Measurements from ENCODE around the gene ZNF462. TPM values are rescaled to one million over a fixed set of nuclear protein-coding genes. Genes with fewer than 3 reads are reported as not detected.
A peak's percentile ranks its signal among the peaks of the same experiment; 100 is the strongest.

The ZNF462 gene
- total and polyA plus RNA-seq, 2 of the 13 experiments (the other 11 are each of a cell fraction or from before 2014, with no cell fraction given), result not detected

DNA sequence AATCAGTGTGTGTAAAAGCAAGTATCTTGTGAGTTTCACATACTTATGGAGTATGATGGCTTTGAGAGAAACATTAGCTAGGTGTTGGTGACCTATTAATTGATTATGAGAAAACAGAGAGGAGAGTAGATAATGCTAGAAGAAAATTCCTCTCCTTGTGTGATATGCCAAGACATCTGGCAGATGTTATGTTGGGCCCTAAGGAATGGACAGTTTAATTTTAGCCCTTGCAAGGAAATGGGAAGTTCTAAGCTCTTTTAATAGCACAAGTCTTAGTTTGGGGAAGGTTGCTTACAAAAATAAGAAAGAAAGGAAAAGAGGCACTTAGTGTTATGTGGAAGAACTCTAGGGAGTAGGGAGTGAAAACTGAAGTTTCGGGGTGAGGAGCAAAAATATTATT, 5.1 kb downstream of the ZNF462 start (continued):
- TF ChIP-seq, protein P1, sequence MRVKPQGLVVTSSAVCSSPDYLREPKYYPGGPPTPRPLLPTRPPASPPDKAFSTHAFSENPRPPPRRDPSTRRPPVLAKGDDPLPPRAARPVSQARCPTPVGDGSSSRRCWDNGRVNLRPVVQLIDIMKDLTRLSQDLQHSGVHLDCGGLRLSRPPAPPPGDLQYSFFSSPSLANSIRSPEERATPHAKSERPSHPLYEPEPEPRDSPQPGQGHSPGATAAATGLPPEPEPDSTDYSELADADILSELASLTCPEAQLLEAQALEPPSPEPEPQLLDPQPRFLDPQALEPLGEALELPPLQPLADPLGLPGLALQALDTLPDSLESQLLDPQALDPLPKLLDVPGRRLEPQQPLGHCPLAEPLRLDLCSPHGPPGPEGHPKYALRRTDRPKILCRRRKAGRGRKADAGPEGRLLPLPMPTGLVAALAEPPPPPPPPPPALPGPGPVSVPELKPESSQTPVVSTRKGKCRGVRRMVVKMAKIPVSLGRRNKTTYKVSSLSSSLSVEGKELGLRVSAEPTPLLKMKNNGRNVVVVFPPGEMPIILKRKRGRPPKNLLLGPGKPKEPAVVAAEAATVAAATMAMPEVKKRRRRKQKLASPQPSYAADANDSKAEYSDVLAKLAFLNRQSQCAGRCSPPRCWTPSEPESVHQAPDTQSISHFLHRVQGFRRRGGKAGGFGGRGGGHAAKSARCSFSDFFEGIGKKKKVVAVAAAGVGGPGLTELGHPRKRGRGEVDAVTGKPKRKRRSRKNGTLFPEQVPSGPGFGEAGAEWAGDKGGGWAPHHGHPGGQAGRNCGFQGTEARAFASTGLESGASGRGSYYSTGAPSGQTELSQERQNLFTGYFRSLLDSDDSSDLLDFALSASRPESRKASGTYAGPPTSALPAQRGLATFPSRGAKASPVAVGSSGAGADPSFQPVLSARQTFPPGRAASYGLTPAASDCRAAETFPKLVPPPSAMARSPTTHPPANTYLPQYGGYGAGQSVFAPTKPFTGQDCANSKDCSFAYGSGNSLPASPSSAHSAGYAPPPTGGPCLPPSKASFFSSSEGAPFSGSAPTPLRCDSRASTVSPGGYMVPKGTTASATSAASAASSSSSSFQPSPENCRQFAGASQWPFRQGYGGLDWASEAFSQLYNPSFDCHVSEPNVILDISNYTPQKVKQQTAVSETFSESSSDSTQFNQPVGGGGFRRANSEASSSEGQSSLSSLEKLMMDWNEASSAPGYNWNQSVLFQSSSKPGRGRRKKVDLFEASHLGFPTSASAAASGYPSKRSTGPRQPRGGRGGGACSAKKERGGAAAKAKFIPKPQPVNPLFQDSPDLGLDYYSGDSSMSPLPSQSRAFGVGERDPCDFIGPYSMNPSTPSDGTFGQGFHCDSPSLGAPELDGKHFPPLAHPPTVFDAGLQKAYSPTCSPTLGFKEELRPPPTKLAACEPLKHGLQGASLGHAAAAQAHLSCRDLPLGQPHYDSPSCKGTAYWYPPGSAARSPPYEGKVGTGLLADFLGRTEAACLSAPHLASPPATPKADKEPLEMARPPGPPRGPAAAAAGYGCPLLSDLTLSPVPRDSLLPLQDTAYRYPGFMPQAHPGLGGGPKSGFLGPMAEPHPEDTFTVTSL (CRISPR knock-in tag; IDR thresholded peaks at IDR 0.05; ENCODE audit: borderline replicate concordance), result no peak
- no peak for TF ChIP-seq ZNF746 (CRISPR knock-in tag; IDR thresholded peaks at IDR 0.05)
- TF ChIP-seq NONO (IDR thresholded peaks at IDR 0.05), result no peak
- no peak for TF ChIP-seq NONO (CRISPR knock-in tag; conservative IDR thresholded peaks at IDR 0.05)
- TF ChIP-seq ZNF337 (CRISPR knock-in tag; IDR thresholded peaks at IDR 0.05; ENCODE audit: borderline replicate concordance, low read depth), result no peak
- TF ChIP-seq ELF4 (CRISPR knock-in tag; IDR thresholded peaks at IDR 0.05; ENCODE audit: borderline replicate concordance), result no peak
- TF ChIP-seq RXRA (CRISPR knock-in tag; IDR thresholded peaks at IDR 0.05), result no peak
- no peak for TF ChIP-seq ZNF547 (CRISPR knock-in tag; IDR thresholded peaks at IDR 0.05)

DNA sequence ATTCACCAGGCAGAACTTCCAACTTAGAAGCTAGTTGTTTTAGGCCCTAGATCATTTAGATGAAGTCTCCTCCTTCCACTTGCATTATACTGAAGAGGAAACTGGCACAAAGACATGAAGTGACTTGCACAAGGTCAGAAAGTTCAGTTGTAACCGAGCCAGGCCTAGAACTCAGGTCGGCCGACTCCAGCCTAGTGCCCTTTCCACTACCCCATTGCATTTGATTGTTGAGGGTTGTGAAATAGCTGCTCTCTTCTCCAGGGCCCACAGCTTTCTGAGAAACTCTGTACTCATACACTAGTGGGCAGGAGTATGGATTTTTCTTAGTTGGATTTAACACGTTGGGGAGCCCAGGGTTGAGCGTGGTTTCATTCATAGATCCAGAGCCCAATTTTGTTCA, 5.6 kb downstream of the ZNF462 start:
- no peak overlapping the region for H2AFZ ChIP-seq (ENCODE audit: low read length)
- FAIRE-seq (no peak), ATAC-seq (no peak), DNase-seq (ENCODE audit: low spot score) (no peak)
- H3K36me3 ChIP-seq (replicated peaks in 1 of 2; ENCODE audit: control insufficient read depth in 1 of 2, insufficient read depth in 2 of 2, low read length in 2 of 2), result no peaks in the 10 kb centered on the region
- no peaks in the 10 kb centered on the region for H3K4me1 ChIP-seq (ENCODE audit: insufficient read depth, low read length)
- 22% methylated on average over 5 of the region's 5 CpGs for WGBS (ENCODE audit: low lambda C conversion rate)
- no peaks in the 10 kb centered on the region for H3K9me3 ChIP-seq (ENCODE audit: low read length)
- CTCF ChIA-PET (ENCODE audit: low intra/inter-chr PET ratio, low total read pairs), result no interaction called here
- H4K20me1 ChIP-seq (ENCODE audit: insufficient read depth, low read length), result no peaks in the 10 kb centered on the region
- H3K9ac ChIP-seq (ENCODE audit: insufficient read depth, low read depth, low read length), result no peak overlapping the region
- H3K27ac ChIP-seq (ENCODE audit: extremely low read length, insufficient read depth, low read length), result no peak overlapping the region
- BruUV-seq (replicated peaks), result no TSS peak
- in situ Hi-C loops (cut with HindIII; ENCODE audit: extremely low pct_ligation_motif_present, low pct_unique_long_range_greater_than_20kb) (no loop called here), intact Hi-C loops (cut with micrococcal nuclease; ENCODE audit: unreplicated experiment) (no loop called here)
- no peaks in the 10 kb centered on the region for H3K79me2 ChIP-seq (ENCODE audit: insufficient read depth, low read length)
- no peak overlapping the region for H3K4me3 ChIP-seq (replicated peaks in 1 of 3; ENCODE audit: insufficient read depth in 1 of 3, low read depth in 2 of 3, low read length in 3 of 3)
- POLR2A ChIA-PET, result no interaction called here
- TF ChIP-seq CEBPB (IDR thresholded peaks at IDR 0.05; ENCODE audit: borderline replicate concordance, low read depth, low read length), result 0 out of 2 replicates have a peak, but pooled peaks have one; percentile 6
- TF ChIP-seq HBP1 (CRISPR knock-in tag; IDR thresholded peaks at IDR 0.05; ENCODE audit: low read depth), result no peak
- no peak for TF ChIP-seq CBX5 (CRISPR knock-in tag; IDR thresholded peaks at IDR 0.05; ENCODE audit: borderline replicate concordance)
- TF ChIP-seq ZSCAN9 (CRISPR knock-in tag; IDR thresholded peaks at IDR 0.05; ENCODE audit: borderline replicate concordance), result no peak
- no peak overlapping the region for H3K4me2 ChIP-seq (ENCODE audit: low read depth, low read length)
- peaks cover 0 to 12% of the 10 kb centered on the region in 2 experiments; a peak in 2 of 5 replicates for H3K27me3 ChIP-seq (ENCODE audit: control insufficient read depth in 1 of 2, insufficient read depth in 2 of 2, low read length in 2 of 2)
